Inflammatory macrophage treated with lipopolysaccharide for 1 hour (primary cell): Measurements from ENCODE around the gene ATP8A2.

ENCODE experiments used
- DNase-seq, 2 donors: peaks; one replicate each; pipeline ENCODE4 v3.0.0-alpha.2; 2020 to 2022

Gene ATP8A2

GRCh38 chr13:25981060-25981459, 609.3 kb downstream of the ATP8A2 start:
- DNase-seq, result no peak

- no peak for DNase-seq
Observed at GRCh38 chr13:25982907-25983306, 611.1 kb downstream of the ATP8A2 start.

- DNase-seq, result no peak
Observed at GRCh38 chr13:25987987-25988386, 616.2 kb downstream of the ATP8A2 start.

- no peak for DNase-seq
Observed at GRCh38 chr13:25988661-25989060, 616.9 kb downstream of the ATP8A2 start.

- DNase-seq, result no peak
Observed at GRCh38 chr13:25990801-25991200, 619.0 kb downstream of the ATP8A2 start.

- DNase-seq, result no peak
Observed at GRCh38 chr13:25992076-25992475, 620.3 kb downstream of the ATP8A2 start.

- DNase-seq, result no peak
Observed at GRCh38 chr13:26007261-26008125, 635.7 kb downstream of the ATP8A2 start.

- no peak for DNase-seq
Observed at GRCh38 chr13:26010487-26011207, 638.9 kb downstream of the ATP8A2 start.

GRCh38 chr13:26011208-26011573, 639.4 kb downstream of the ATP8A2 start:
- DNase-seq, result no peak

GRCh38 chr13:26011996-26012821, 640.4 kb downstream of the ATP8A2 start:
- DNase-seq, result no peak

- no peak for DNase-seq
Observed at GRCh38 chr13:26012995-26013394, 641.2 kb downstream of the ATP8A2 start.

- DNase-seq, result no peak
Observed at GRCh38 chr13:26015271-26016125, 643.7 kb downstream of the ATP8A2 start.

GRCh38 chr13:26016189-26016588, 644.4 kb downstream of the ATP8A2 start:
- no peak for DNase-seq

GRCh38 chr13:26017196-26017921, 645.6 kb downstream of the ATP8A2 start:
- no peak for DNase-seq

GRCh38 chr13:26017932-26018665, 646.3 kb downstream of the ATP8A2 start:
- no peak for DNase-seq

GRCh38 chr13:26019251-26019650, 647.5 kb downstream of the ATP8A2 start:
- no peak for DNase-seq

GRCh38 chr13:26019881-26020870, 648.4 kb downstream of the ATP8A2 start:
- no peak for DNase-seq

- DNase-seq, result no peak
Observed at GRCh38 chr13:26020891-26021290, 649.1 kb downstream of the ATP8A2 start.

- no peak for DNase-seq
Observed at GRCh38 chr13:26021516-26021915, 649.7 kb downstream of the ATP8A2 start.

GRCh38 chr13:26021956-26022355, 650.2 kb downstream of the ATP8A2 start:
- DNase-seq, result no peak
